GM18858 (cell line): ENCODE data around the gene CBFA2T3.

ENCODE experiments used
- ATAC-seq: cut with Tn5 transposase; IDR thresholded peaks from one replicate; pipeline ENCODE4 v1.9.1; 2021; ENCODE audit not compliant: unreplicated experiment

Gene CBFA2T3

DNA sequence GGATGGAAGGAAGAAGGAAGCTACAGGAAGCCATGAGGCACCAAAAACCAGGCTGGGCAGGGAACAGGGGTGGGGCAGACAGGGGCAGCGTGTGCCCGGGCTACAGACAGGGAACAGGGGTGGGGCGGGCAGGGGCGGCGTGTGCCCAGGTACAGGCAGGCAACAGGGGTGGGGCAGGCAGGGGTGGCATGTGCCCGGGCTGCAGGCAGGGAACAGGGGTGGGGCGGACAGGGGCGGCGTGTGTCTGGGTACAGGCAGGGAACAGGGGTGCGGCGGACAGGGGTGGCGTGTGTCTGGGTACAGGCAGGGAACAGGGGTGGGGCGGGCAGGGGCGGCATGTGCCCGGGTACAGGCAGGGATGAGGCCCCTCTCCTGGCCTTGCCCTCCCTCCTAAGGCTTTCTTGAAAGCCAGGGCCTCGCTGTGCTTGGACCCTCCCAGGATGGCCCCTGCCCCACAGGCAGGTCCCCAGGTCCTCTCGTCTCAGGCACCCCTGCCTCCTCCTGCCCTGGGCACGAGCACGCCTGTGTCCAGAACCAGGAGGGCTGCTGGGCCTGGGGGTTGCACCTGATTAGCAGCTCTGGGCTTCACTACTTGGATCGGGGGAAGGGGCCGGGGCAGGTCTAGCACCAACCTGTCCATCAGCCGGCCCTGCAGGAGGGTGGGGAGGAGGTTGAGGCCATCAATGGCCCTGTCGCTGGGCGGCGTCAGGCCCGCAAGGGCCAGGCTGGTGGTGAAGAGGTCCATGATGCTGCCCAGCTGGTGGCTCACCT lies 150.8 kb downstream of the CBFA2T3 start:
- ATAC-seq: no peak

DNA sequence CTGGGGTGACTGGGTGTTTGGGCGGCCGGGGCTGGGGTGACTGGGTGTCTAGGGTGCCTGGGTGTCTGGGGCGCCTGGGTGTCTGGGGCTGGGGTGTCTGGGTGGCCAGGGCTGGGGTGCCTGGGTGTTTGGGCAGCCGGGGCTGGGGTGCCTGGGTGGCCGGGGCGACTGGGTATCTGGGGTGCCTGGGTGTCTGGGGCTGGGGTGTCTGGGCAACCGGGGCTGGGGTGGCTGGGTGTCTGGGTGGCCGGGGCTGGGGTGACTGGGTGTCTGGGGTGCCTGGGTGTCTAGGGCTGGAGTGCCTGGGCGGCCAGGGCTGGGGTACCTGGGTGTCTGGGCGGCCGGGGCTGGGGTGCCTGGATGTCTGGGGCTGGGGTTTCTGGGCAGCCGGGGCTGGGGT lies 151.9 kb downstream of the CBFA2T3 start:
- ATAC-seq: no peak
